Activated naive CD4-positive, alpha-beta T cell treated with anti-CD3 and anti-CD28 coated beads for 36 hours (primary cell): ENCODE data around the gene CASK. TPM values are rescaled to one million over a fixed set of nuclear protein-coding genes. Genes with fewer than 3 reads are reported as not detected.
"Not testable (repeated sequence)": the region's sequence is repeated elsewhere in the genome, so short reads cannot be mapped to it uniquely, and the experiment has no call there.

Experiments used
- CTCF ChIA-PET: fragments of 350-600 bp; sonication (Branson Sonifier 250); formaldehyde crosslinking; loops from one replicate; lab custom pipeline; 2021; ENCODE audit warnings: antibody characterized with exemption; lab: Charles Lee
- DNase-seq: peaks from one replicate; pipeline ENCODE4 v3.0.0-alpha.2; 2020
- H3K27ac Mint-ChIP-seq: one replicate; pipeline ENCODE4 v1.8.0; 2021; ENCODE audit warnings: mild to moderate bottlenecking, mixed read lengths
- H3K27me3 Mint-ChIP-seq: one replicate; pipeline ENCODE4 v1.8.0; 2021; ENCODE audit warnings: low read depth, mixed read lengths
- H3K36me3 Mint-ChIP-seq: one replicate; pipeline ENCODE4 v1.8.0; 2021; ENCODE audit warnings: low read depth, mixed read lengths
- H3K4me1 Mint-ChIP-seq: one replicate; pipeline ENCODE4 v1.8.0; 2021; ENCODE audit warnings: low read depth, mixed read lengths
- H3K4me3 Mint-ChIP-seq: one replicate; pipeline ENCODE4 v1.8.0; 2021; ENCODE audit warnings: mild to moderate bottlenecking, moderate library complexity, mixed read lengths
- H3K9me3 Mint-ChIP-seq: one replicate; pipeline ENCODE4 v1.8.0; 2021; ENCODE audit warnings: mixed read lengths
- intact Hi-C: fragments of 100-400 bp; cut with micrococcal nuclease; formaldehyde crosslinking; loops from one replicate; pipeline ENCODE4 v1.15.1; 2023
- total RNA-seq, 2 experiments: library from RNA; stranded (reverse); gene quantifications; one replicate each; pipeline ENCODE4 v1.2.3, GENCODE V29; 2021

Gene CASK
- total RNA-seq, 2 experiments from 2014 or later, result 15.4 to 18.9 TPM

GRCh38 chrX:41646201-41646600 is 277.2 kb downstream of the CASK start:
- DNase-seq, H3K4me1 Mint-ChIP-seq, H3K4me3 Mint-ChIP-seq, H3K27ac Mint-ChIP-seq, CTCF ChIA-PET, intact Hi-C loops, H3K27me3 Mint-ChIP-seq: not testable (repeated sequence)
- peaks cover 13% of the 10 kb centered on the region for H3K9me3 Mint-ChIP-seq
- H3K36me3 Mint-ChIP-seq, result peaks cover 30% of the 10 kb centered on the region

GRCh38 chrX:41634284-41634683 is 289.1 kb downstream of the CASK start:
- no peak overlapping the region for H3K4me3 Mint-ChIP-seq
- DNase-seq, result no peak
- CTCF ChIA-PET, result no interaction called here
- intact Hi-C loops, result no loop called here
- H3K27me3 Mint-ChIP-seq, result no peaks in the 10 kb centered on the region
- H3K36me3 Mint-ChIP-seq, result peaks cover 9% of the 10 kb centered on the region
- no peaks in the 10 kb centered on the region for H3K9me3 Mint-ChIP-seq
- H3K27ac Mint-ChIP-seq, result no peak overlapping the region
- no peaks in the 10 kb centered on the region for H3K4me1 Mint-ChIP-seq

- DNase-seq, result no peak
- no peaks in the 10 kb centered on the region for H3K27me3 Mint-ChIP-seq
- H3K36me3 Mint-ChIP-seq, result peaks cover 6% of the 10 kb centered on the region
- intact Hi-C loops, result no loop called here
- H3K27ac Mint-ChIP-seq, result no peak overlapping the region
- no peaks in the 10 kb centered on the region for H3K4me1 Mint-ChIP-seq
- CTCF ChIA-PET, result no interaction called here
- H3K9me3 Mint-ChIP-seq, result no peaks in the 10 kb centered on the region
- H3K4me3 Mint-ChIP-seq, result no peak overlapping the region
These were observed 293.3 kb downstream of the CASK start for GRCh38 chrX:41630091-41630490.

GRCh38 chrX:41629539-41629938 is 293.8 kb downstream of the CASK start:
- CTCF ChIA-PET, result no interaction called here
- Mint-ChIP-seq H3K4me1 (no peaks in the 10 kb centered on the region), H3K4me3 (no peak overlapping the region), H3K9me3 (no peaks in the 10 kb centered on the region), H3K36me3 (peaks cover 9% of the 10 kb centered on the region), H3K27me3 (no peaks in the 10 kb centered on the region), H3K27ac (no peak overlapping the region)
- intact Hi-C loops, result no loop called here
- DNase-seq, result no peak

GRCh38 chrX:41621222-41621723 is 302.1 kb downstream of the CASK start:
- intact Hi-C loops, result no loop called here
- CTCF ChIA-PET, result no interaction called here
- Mint-ChIP-seq H3K27me3 (no peaks in the 10 kb centered on the region), H3K36me3 (peaks cover 9% of the 10 kb centered on the region), H3K27ac (no peak overlapping the region), H3K9me3 (no peaks in the 10 kb centered on the region), H3K4me1 (no peaks in the 10 kb centered on the region), H3K4me3 (no peak overlapping the region)
- DNase-seq, result no peak

GRCh38 chrX:41619221-41619620 is 304.1 kb downstream of the CASK start:
- H3K4me1 Mint-ChIP-seq, result no peaks in the 10 kb centered on the region
- H3K4me3 Mint-ChIP-seq, result no peak overlapping the region
- no peaks in the 10 kb centered on the region for H3K9me3 Mint-ChIP-seq
- intact Hi-C loops, result no loop called here
- no peak for DNase-seq
- H3K36me3 Mint-ChIP-seq, result peaks cover 2% of the 10 kb centered on the region
- no peaks in the 10 kb centered on the region for H3K27me3 Mint-ChIP-seq
- CTCF ChIA-PET, result no interaction called here
- no peak overlapping the region for H3K27ac Mint-ChIP-seq

- H3K36me3 Mint-ChIP-seq, result peaks cover 2% of the 10 kb centered on the region
- DNase-seq, result no peak
- H3K4me3 Mint-ChIP-seq, result no peak overlapping the region
These were observed 306.4 kb downstream of the CASK start for GRCh38 chrX:41616935-41617334.

GRCh38 chrX:41616255-41616654 is 307.1 kb downstream of the CASK start:
- CTCF ChIA-PET, result interaction anchor here (0.6 kb wide), 1 partner anchor 20 kb away, joined by 5 read pairs; no protein-coding TSS in a partner anchor

More at GRCh38 chrX:41616935-41617334, 306.4 kb downstream of the CASK start:
- H3K27ac Mint-ChIP-seq, result no peak overlapping the region
- H3K4me1 Mint-ChIP-seq, result no peaks in the 10 kb centered on the region
- no peaks in the 10 kb centered on the region for H3K27me3 Mint-ChIP-seq
- intact Hi-C loops, result no loop called here
- CTCF ChIA-PET, result no interaction called here
- no peaks in the 10 kb centered on the region for H3K9me3 Mint-ChIP-seq

GRCh38 chrX:41608244-41608643 is 315.1 kb downstream of the CASK start:
- no peak for DNase-seq
- Mint-ChIP-seq H3K4me3 (no peak overlapping the region), H3K27me3 (no peaks in the 10 kb centered on the region), H3K9me3 (no peaks in the 10 kb centered on the region), H3K36me3 (peaks cover 7% of the 10 kb centered on the region), H3K4me1 (no peaks in the 10 kb centered on the region), H3K27ac (no peak overlapping the region)
- intact Hi-C loops, result no loop called here
- CTCF ChIA-PET, result no interaction called here

More at GRCh38 chrX:41616255-41616654, 307.1 kb downstream of the CASK start:
- intact Hi-C loops, result no loop called here
- Mint-ChIP-seq H3K27ac (no peak overlapping the region), H3K9me3 (no peaks in the 10 kb centered on the region), H3K27me3 (no peaks in the 10 kb centered on the region), H3K4me1 (no peaks in the 10 kb centered on the region), H3K36me3 (peaks cover under 1% of the 10 kb centered on the region), H3K4me3 (no peak overlapping the region)
- DNase-seq, result no peak

- no peak overlapping the region for H3K4me3 Mint-ChIP-seq
- no peaks in the 10 kb centered on the region for H3K4me1 Mint-ChIP-seq
- H3K36me3 Mint-ChIP-seq, result peaks cover 7% of the 10 kb centered on the region
- DNase-seq, result no peak
- intact Hi-C loops, result no loop called here
- H3K27ac Mint-ChIP-seq, result no peak overlapping the region
- CTCF ChIA-PET, result no interaction called here
- no peaks in the 10 kb centered on the region for H3K27me3 Mint-ChIP-seq
- H3K9me3 Mint-ChIP-seq, result no peaks in the 10 kb centered on the region
These were observed 316.0 kb downstream of the CASK start for GRCh38 chrX:41607264-41607832.

GRCh38 chrX:41606057-41606456 is 317.3 kb downstream of the CASK start:
- H3K4me1 Mint-ChIP-seq, DNase-seq, intact Hi-C loops, H3K27ac Mint-ChIP-seq, H3K4me3 Mint-ChIP-seq, H3K36me3 Mint-ChIP-seq, H3K9me3 Mint-ChIP-seq, H3K27me3 Mint-ChIP-seq: not testable (repeated sequence)
- CTCF ChIA-PET, result interaction anchor here (0.6 kb wide), 1 partner anchor 74 kb away, joined by 5 read pairs; no protein-coding TSS in a partner anchor

- intact Hi-C loops, result no loop called here
- no peaks in the 10 kb centered on the region for H3K4me1 Mint-ChIP-seq
- no peak overlapping the region for H3K4me3 Mint-ChIP-seq
These were observed 318.4 kb downstream of the CASK start for GRCh38 chrX:41604766-41605543.

GRCh38 chrX:41604177-41604576 is 319.2 kb downstream of the CASK start:
- Mint-ChIP-seq H3K36me3 (peaks cover 5% of the 10 kb centered on the region), H3K27ac (no peak overlapping the region), H3K9me3 (no peaks in the 10 kb centered on the region), H3K27me3 (no peaks in the 10 kb centered on the region), H3K4me1 (no peaks in the 10 kb centered on the region), H3K4me3 (no peak overlapping the region)
- intact Hi-C loops, result no loop called here
- DNase-seq, result no peak
- CTCF ChIA-PET, result no interaction called here

More at GRCh38 chrX:41604766-41605543, 318.4 kb downstream of the CASK start:
- H3K9me3 Mint-ChIP-seq, result no peaks in the 10 kb centered on the region
- DNase-seq, result no peak
- H3K36me3 Mint-ChIP-seq, result peaks cover 7% of the 10 kb centered on the region
- no peaks in the 10 kb centered on the region for H3K27me3 Mint-ChIP-seq
- CTCF ChIA-PET, result no interaction called here
- no peak overlapping the region for H3K27ac Mint-ChIP-seq
